HEK293T (cell line): ENCODE results near the gene TRA2B.

Experiments
- CTCF ChIA-PET: fragments of 350-600 bp; formaldehyde crosslinking; extraction: SDS; loops from one replicate; lab custom pipeline; 2021; ENCODE audit warnings: antibody characterized with exemption, inconsistent platforms; lab: Yijun Ruan, JAX
- POLR2A ChIA-PET: fragments of 350-600 bp; formaldehyde crosslinking; extraction: SDS; loops from one replicate; lab custom pipeline; 2020; ENCODE audit warnings: antibody characterized with exemption, inconsistent platforms; lab: Yijun Ruan, JAX
- DNase-seq: peaks from one replicate; pipeline ENCODE4 v3.0.0; 2012; ENCODE audit warnings: mixed read lengths; ENCODE audit errors: extremely low spot score
- ARNT ChIP-seq: fragments of 450-650 bp; IDR thresholded peaks from 2 replicates; pipeline ENCODE4 v1.6.1; 2017; ENCODE audit warnings: mild to moderate bottlenecking
- BHLHE40 ChIP-seq: fragments of 450-650 bp; IDR thresholded peaks from 2 replicates; pipeline ENCODE4 v1.6.1; 2016; ENCODE audit warnings: mild to moderate bottlenecking, moderate library complexity, borderline replicate concordance
- CTBP1 ChIP-seq: fragments of 450-650 bp; IDR thresholded peaks from 2 replicates; pipeline ENCODE4 v1.6.1; 2016; ENCODE audit warnings: borderline replicate concordance
- ELF4 ChIP-seq: fragments of 450-650 bp; IDR thresholded peaks from 2 replicates; pipeline ENCODE4 v1.6.1; 2017; ENCODE audit warnings: antibody characterized with exemption
- FOXA1 ChIP-seq: fragments of 450-650 bp; IDR thresholded peaks from 2 replicates; pipeline ENCODE4 v1.6.1; 2016; ENCODE audit warnings: mild to moderate bottlenecking
- FOXK2 ChIP-seq: fragments of 450-650 bp; IDR thresholded peaks from 2 replicates; pipeline ENCODE4 v1.6.1; 2016; ENCODE audit warnings: mild to moderate bottlenecking
- FOXM1 ChIP-seq: fragments of 450-650 bp; IDR thresholded peaks from 2 replicates; pipeline ENCODE4 v1.6.1; 2017; ENCODE audit warnings: mild to moderate bottlenecking, borderline replicate concordance
- HDGF ChIP-seq: fragments of 450-650 bp; IDR thresholded peaks from 2 replicates; pipeline ENCODE4 v1.6.1; 2017; ENCODE audit warnings: antibody characterized with exemption, borderline replicate concordance
- L3MBTL2 ChIP-seq: fragments of 450-650 bp; conservative IDR thresholded peaks from 2 replicates; pipeline ENCODE4 v1.6.1; 2016; ENCODE audit warnings: mild to moderate bottlenecking
- LEF1 ChIP-seq: fragments of 450-650 bp; IDR thresholded peaks from 2 replicates; pipeline ENCODE4 v1.6.1; 2017; ENCODE audit warnings: mild to moderate bottlenecking, borderline replicate concordance
- NFRKB ChIP-seq: fragments of 450-650 bp; IDR thresholded peaks from 2 replicates; pipeline ENCODE4 v1.6.1; 2016; ENCODE audit warnings: mild to moderate bottlenecking, moderate library complexity
- SP1 ChIP-seq: fragments of 450-650 bp; IDR thresholded peaks from 2 replicates; pipeline ENCODE4 v1.6.1; 2017
- SUZ12 ChIP-seq: fragments of 450-650 bp; IDR thresholded peaks from 2 replicates; pipeline ENCODE4 v1.6.1; 2016; ENCODE audit warnings: mild to moderate bottlenecking
- TARDBP ChIP-seq: fragments of 450-650 bp; IDR thresholded peaks from 2 replicates; pipeline ENCODE4 v1.6.1; 2016
- ZNF384 ChIP-seq: fragments of 450-650 bp; IDR thresholded peaks from 2 replicates; pipeline ENCODE4 v1.6.1; 2016
- TF ChIP-seq, protein P1 (sequence below): fragments of 450-650 bp; IDR thresholded peaks from 2 replicates; pipeline ENCODE4 v1.6.1; 2016

TRA2B gene

DNA sequence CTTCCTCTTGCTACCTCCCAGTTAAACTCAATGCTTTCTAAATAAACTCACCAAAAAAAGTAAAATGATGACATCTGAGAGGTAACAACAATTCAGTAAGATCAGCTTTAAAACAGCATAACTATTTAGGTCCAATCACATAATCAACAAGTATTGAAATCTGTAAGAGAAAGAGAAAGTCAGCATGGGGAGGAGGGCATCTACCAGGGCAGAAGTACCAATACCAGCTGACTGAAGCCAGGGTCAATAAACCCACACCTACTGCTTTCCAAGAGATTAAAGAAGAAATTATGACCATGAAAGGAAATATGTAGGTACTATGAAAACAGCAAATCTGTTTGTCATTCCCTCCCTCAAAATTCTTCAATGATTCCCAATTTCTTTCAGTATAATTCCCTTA is 70.8 kb downstream of the TRA2B start:
- POLR2A ChIA-PET = no interaction called here
- no peak for DNase-seq
- no peak for TF ChIP-seq CTBP1
- no peak for TF ChIP-seq SP1
- TF ChIP-seq TARDBP = no peak
- no peak for TF ChIP-seq ZNF384
- TF ChIP-seq FOXA1 = no peak
- no peak for TF ChIP-seq ELF4
- TF ChIP-seq L3MBTL2 = no peak
- no peak for TF ChIP-seq LEF1
- TF ChIP-seq, protein P1, sequence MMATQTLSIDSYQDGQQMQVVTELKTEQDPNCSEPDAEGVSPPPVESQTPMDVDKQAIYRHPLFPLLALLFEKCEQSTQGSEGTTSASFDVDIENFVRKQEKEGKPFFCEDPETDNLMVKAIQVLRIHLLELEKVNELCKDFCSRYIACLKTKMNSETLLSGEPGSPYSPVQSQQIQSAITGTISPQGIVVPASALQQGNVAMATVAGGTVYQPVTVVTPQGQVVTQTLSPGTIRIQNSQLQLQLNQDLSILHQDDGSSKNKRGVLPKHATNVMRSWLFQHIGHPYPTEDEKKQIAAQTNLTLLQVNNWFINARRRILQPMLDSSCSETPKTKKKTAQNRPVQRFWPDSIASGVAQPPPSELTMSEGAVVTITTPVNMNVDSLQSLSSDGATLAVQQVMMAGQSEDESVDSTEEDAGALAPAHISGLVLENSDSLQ = no peak
- TF ChIP-seq NFRKB = no peak
- no peak for TF ChIP-seq SUZ12
- TF ChIP-seq HDGF = no peak
- no peak for TF ChIP-seq ARNT
- TF ChIP-seq FOXK2 = no peak
- no peak for TF ChIP-seq BHLHE40
- TF ChIP-seq FOXM1 = no peak
- CTCF ChIA-PET = interaction anchor here (0.7 kb wide), 1 partner anchor 19 kb away, joined by 3 read pairs; no protein-coding TSS in a partner anchor

DNA sequence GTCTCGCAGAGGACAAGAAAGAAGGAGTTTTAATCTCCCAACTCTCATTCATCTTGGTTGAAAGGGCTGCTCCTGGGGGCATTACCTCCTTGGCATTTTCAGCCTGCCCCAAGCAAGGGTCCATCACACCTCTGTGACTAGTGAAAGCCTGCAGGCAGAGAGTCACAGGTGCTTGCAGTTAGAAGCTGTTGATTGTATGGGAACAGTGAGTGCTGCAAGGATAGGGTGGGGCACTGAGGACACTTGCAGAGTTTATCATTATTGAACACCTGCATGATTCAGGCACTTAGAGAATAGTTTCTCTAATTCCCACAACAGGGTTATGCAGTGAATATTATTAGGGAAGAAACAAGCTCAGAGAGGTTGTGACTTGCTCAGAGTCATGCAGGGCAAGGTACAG is 71.3 kb downstream of the TRA2B start:
- ChIA-PET CTCF (interaction anchor here (0.7 kb wide), 1 partner anchor 20 kb away, joined by 3 read pairs; no protein-coding TSS in a partner anchor), POLR2A (no interaction called here)
- DNase-seq = no peak
- TF ChIP-seq ARNT = no peak
- no peak for TF ChIP-seq LEF1
- TF ChIP-seq SP1 = no peak
- TF ChIP-seq L3MBTL2 = no peak
- TF ChIP-seq FOXK2 = no peak
- TF ChIP-seq SUZ12 = no peak
